ENCODE data around the gene EFEMP1.

Gene EFEMP1

DNA sequence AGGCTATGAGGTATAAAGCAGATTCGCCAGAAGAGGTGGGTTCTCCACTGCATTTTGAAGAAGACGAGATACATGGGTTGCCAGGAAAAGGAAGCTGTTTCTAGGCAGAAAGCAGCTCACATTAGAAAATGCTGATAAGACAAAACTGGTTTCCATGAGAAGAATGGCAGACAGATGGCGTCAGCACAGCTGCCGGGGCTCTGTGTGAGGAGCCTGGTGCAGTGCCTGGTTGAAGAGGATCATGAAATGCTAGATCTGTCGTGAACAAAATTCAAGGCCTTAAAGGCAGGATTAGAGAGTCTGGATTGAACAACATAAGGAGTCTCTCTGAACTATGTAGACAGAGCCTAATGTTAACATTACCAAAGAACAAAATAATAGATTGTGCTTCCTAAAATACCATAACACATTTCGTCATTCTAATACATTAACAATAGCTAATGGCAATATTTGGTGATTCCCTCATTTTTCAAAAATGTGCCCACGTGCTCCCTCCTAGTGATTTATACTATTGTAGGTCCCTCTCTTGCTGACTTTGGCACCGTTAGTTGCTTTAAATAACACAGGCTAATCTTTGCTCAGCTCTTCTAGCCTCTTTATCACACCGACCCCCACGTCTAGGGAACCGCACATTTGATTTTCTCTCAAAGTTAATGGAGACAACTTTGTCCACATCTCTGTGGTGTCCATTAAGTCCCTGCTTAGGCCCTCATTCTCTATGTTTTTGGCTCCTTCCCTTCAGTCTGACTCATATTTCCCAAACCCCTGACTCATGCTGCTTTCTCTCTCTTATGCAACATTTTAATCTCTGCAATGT is 38.2 kb downstream of the EFEMP1 start:
- H3K27me3 ChIP-seq (ENCODE audit: control insufficient read depth, insufficient read depth, low read length): no peaks in the 10 kb centered on the region
- no peak overlapping the region for H3K4me2 ChIP-seq (ENCODE audit: low read length)
- no peaks in the 10 kb centered on the region for H3K36me3 ChIP-seq (ENCODE audit: control insufficient read depth, insufficient read depth, low read length)
- TF ChIP-seq, protein P1, sequence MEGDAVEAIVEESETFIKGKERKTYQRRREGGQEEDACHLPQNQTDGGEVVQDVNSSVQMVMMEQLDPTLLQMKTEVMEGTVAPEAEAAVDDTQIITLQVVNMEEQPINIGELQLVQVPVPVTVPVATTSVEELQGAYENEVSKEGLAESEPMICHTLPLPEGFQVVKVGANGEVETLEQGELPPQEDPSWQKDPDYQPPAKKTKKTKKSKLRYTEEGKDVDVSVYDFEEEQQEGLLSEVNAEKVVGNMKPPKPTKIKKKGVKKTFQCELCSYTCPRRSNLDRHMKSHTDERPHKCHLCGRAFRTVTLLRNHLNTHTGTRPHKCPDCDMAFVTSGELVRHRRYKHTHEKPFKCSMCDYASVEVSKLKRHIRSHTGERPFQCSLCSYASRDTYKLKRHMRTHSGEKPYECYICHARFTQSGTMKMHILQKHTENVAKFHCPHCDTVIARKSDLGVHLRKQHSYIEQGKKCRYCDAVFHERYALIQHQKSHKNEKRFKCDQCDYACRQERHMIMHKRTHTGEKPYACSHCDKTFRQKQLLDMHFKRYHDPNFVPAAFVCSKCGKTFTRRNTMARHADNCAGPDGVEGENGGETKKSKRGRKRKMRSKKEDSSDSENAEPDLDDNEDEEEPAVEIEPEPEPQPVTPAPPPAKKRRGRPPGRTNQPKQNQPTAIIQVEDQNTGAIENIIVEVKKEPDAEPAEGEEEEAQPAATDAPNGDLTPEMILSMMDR (IDR thresholded peaks at IDR 0.05): no peak
- H3K9ac ChIP-seq: no peak overlapping the region
- H3K79me2 ChIP-seq: no peaks in the 10 kb centered on the region
- H3K4me3 ChIP-seq (ENCODE audit: low read depth, low read length): no peak overlapping the region
- H2AFZ ChIP-seq: no peak overlapping the region
- H3K27ac ChIP-seq: no peak overlapping the region
- no peaks in the 10 kb centered on the region for H3K9me3 ChIP-seq (ENCODE audit: control insufficient read depth, low read length)
- no peaks in the 10 kb centered on the region for H3K4me1 ChIP-seq

DNA sequence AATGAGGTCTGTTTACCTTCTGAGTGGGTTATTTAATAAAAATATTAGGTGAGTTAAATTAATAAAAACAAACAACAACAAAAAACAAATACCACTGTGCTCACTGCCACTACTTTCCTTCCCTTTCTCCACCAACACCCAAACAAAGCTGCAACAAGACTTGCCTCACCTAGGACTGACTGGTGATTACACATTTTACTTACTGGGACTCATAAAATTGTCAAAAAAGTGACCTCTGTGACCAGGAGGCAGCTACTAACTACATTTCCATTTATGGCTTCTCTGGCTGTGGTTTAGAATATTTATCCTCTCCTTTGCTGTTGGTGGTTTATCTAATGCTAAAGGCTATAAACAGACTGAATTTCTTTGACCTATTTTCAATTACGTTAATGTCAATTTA is 39.8 kb downstream of the EFEMP1 start:
- Histone ChIP-seq H3K9ac (no peak overlapping the region), H3K4me1 (no peaks in the 10 kb centered on the region), H3K79me2 (no peaks in the 10 kb centered on the region), H3K27ac (no peak overlapping the region), H3K9me3 (ENCODE audit: control insufficient read depth, low read length) (no peaks in the 10 kb centered on the region), H3K4me2 (ENCODE audit: low read length) (no peak overlapping the region), H3K4me3 (ENCODE audit: low read depth, low read length) (no peak overlapping the region), H2AFZ (no peak overlapping the region), H3K36me3 (ENCODE audit: control insufficient read depth, insufficient read depth, low read length) (no peaks in the 10 kb centered on the region), H3K27me3 (ENCODE audit: control insufficient read depth, insufficient read depth, low read length) (no peaks in the 10 kb centered on the region)
- TF ChIP-seq, protein P1 (IDR thresholded peaks at IDR 0.05): no peak

- no peaks in the 10 kb centered on the region for H3K79me2 ChIP-seq
- no peaks in the 10 kb centered on the region for H3K36me3 ChIP-seq (ENCODE audit: control insufficient read depth, insufficient read depth, low read length)
- no peak overlapping the region for H2AFZ ChIP-seq
- no peak overlapping the region for H3K9ac ChIP-seq
- H3K4me1 ChIP-seq: no peaks in the 10 kb centered on the region
- H3K4me3 ChIP-seq (ENCODE audit: low read depth, low read length): no peak overlapping the region
- no peak overlapping the region for H3K4me2 ChIP-seq (ENCODE audit: low read length)
- H3K27ac ChIP-seq: no peak overlapping the region
- no peaks in the 10 kb centered on the region for H3K9me3 ChIP-seq (ENCODE audit: control insufficient read depth, low read length)
- H3K27me3 ChIP-seq (ENCODE audit: control insufficient read depth, insufficient read depth, low read length): no peaks in the 10 kb centered on the region
- TF ChIP-seq, protein P1 (IDR thresholded peaks at IDR 0.05): no peak
These were observed 40.2 kb downstream of the EFEMP1 start for GRCh38 chr2:55883357-55883756.

- Histone ChIP-seq H3K27me3 (ENCODE audit: control insufficient read depth, insufficient read depth, low read length) (no peaks in the 10 kb centered on the region), H3K4me1 (no peaks in the 10 kb centered on the region), H3K79me2 (no peaks in the 10 kb centered on the region), H2AFZ (no peak overlapping the region), H3K4me2 (ENCODE audit: low read length) (no peak overlapping the region), H3K9me3 (ENCODE audit: control insufficient read depth, low read length) (no peaks in the 10 kb centered on the region), H3K36me3 (ENCODE audit: control insufficient read depth, insufficient read depth, low read length) (no peaks in the 10 kb centered on the region), H3K27ac (no peak overlapping the region), H3K4me3 (ENCODE audit: low read depth, low read length) (no peak overlapping the region), H3K9ac (no peak overlapping the region)
- TF ChIP-seq, protein P1 (IDR thresholded peaks at IDR 0.05): no peak
These were observed 40.6 kb downstream of the EFEMP1 start for GRCh38 chr2:55882954-55883353.

Data from parathyroid adenoma (tissue), 2 donors.